A549 (cell line): ENCODE data around the gene CRACDL. TPM values are rescaled to one million over a fixed set of nuclear protein-coding genes. Genes with fewer than 3 reads are reported as not detected.

Experiments used
- ATAC-seq, 2 experiments: fragments of 200-7000 bp in 1 of 2; fragments of >200 bp in 1 of 2; cut with Nextera tagmentation in 1 of 2; cut with Tn5 transposase in 1 of 2; 3 replicates each; pipeline versions ENCODE4 v1.8.0 to v1.9.1; 2018 to 2020; ENCODE audit warnings: mild to moderate bottlenecking in 1 of 2, moderate library complexity in 1 of 2
- CTCF ChIA-PET: fragments of 300-600 bp; sonication (Branson Sonifier 250); formaldehyde crosslinking; extraction: SDS; loops from one replicate; lab custom pipeline; 2021; ENCODE audit warnings: antibody characterized with exemption, inconsistent platforms; lab: Yijun Ruan, JAX
- POLR2A ChIA-PET: fragments of 350-600 bp; formaldehyde crosslinking; extraction: SDS; loops from one replicate; lab custom pipeline; 2021; ENCODE audit warnings: antibody characterized with exemption, inconsistent platforms; lab: Yijun Ruan, JAX
- DNase-seq, 2 experiments: peaks; one replicate each; pipeline versions ENCODE4 v3.0.0 to v3.0.0-alpha.2; 2011 to 2016; ENCODE audit warnings: low read depth in 1 of 2, low spot score in 1 of 2
- FAIRE-seq: peaks from 2 replicates; lab custom pipeline; 2011; peaks lifted over from hg19 to GRCh38; lab: Jason Lieb, UNC
- H3K27ac ChIP-seq, 2 experiments: fragments of >200 bp; sonication (Bioruptor Twin); formaldehyde crosslinking; 3 replicates each; pipeline ENCODE4 v1.5.1; 2016 to 2017
- H3K4me1 ChIP-seq: fragments of >200 bp; sonication (Bioruptor Twin); formaldehyde crosslinking; 3 replicates; pipeline ENCODE4 v1.6.1; 2016
- H3K4me2 ChIP-seq: fragments of >200 bp; sonication (Bioruptor Twin); formaldehyde crosslinking; 3 replicates; pipeline ENCODE4 v1.6.1; 2016
- H3K4me3 ChIP-seq: fragments of >200 bp; sonication (Bioruptor Twin); formaldehyde crosslinking; 3 replicates; pipeline ENCODE4 v1.5.1; 2016
- H3K9me3 ChIP-seq: fragments of >200 bp; sonication (Bioruptor Twin); formaldehyde crosslinking; 3 replicates; pipeline ENCODE4 v1.6.1; 2016
- BCL3 ChIP-seq: fragments of >200 bp; sonication (Bioruptor Twin); formaldehyde crosslinking; IDR thresholded peaks from 3 replicates; pipeline ENCODE4 v1.6.1; 2016
- CBX2 ChIP-seq: fragments of 200-600 bp; sonication (generic); IDR thresholded peaks from 2 replicates; pipeline ENCODE4 v1.6.1; 2016; ENCODE audit warnings: low read depth, mild to moderate bottlenecking, borderline replicate concordance
- CBX8 ChIP-seq: fragments of 200-600 bp; sonication (generic); IDR thresholded peaks from 2 replicates; pipeline ENCODE4 v1.6.1; 2016
- CEBPB ChIP-seq, 2 experiments: fragments of >200 bp in 1 of 2; sonication (Bioruptor Twin) in 1 of 2; formaldehyde crosslinking in 1 of 2; IDR thresholded peaks; 2 replicates each; pipeline ENCODE4 v1.6.1; 2012 to 2016
- EHF ChIP-seq: fragments of 250-450 bp; sonication (Bioruptor Pico); IDR thresholded peaks from 2 replicates; pipeline ENCODE4 v1.5.0; 2020; ENCODE audit warnings: mild to moderate bottlenecking
- EHMT2 ChIP-seq: fragments of 200-600 bp; sonication (generic); IDR thresholded peaks from 2 replicates; pipeline ENCODE4 v1.6.1; 2016; ENCODE audit warnings: antibody characterized with exemption, low read depth, mild to moderate bottlenecking, moderate library complexity
- ESRRA ChIP-seq: fragments of 150-350 bp; IDR thresholded peaks from 2 replicates; pipeline ENCODE4 v1.6.1; 2014; ENCODE audit warnings: mild to moderate bottlenecking, low read length, borderline replicate concordance
- FOSL2 ChIP-seq, 2 experiments: fragments of 450-650 bp in 1 of 2; fragments of >200 bp in 1 of 2; sonication (Bioruptor Twin) in 1 of 2; formaldehyde crosslinking; IDR thresholded peaks; 2 replicates each; pipeline versions ENCODE4 v1.5.0 to v1.6.1; 2016 to 2020; ENCODE audit warnings: mild to moderate bottlenecking in 1 of 2, moderate library complexity in 1 of 2
- HES2 ChIP-seq: fragments of >200 bp; sonication (Bioruptor Twin); formaldehyde crosslinking; IDR thresholded peaks from 2 replicates; pipeline ENCODE4 v1.6.1; 2016
- HMGXB4 ChIP-seq: fragments of 250-450 bp; sonication (Bioruptor Pico); IDR thresholded peaks from 2 replicates; pipeline ENCODE4 v1.5.0; 2021; ENCODE audit warnings: mild to moderate bottlenecking, moderate library complexity, borderline replicate concordance
- HOXA7 ChIP-seq: fragments of 250-450 bp; sonication (Bioruptor Pico); IDR thresholded peaks from 2 replicates; pipeline ENCODE4 v1.5.0; 2020; ENCODE audit warnings: mild to moderate bottlenecking, moderate library complexity
- JUN ChIP-seq, 2 experiments: fragments of >200 bp; sonication (Bioruptor Twin); formaldehyde crosslinking; IDR thresholded peaks; 2 replicates in 1 of 2; 3 replicates in 1 of 2; pipeline ENCODE4 v1.6.1; 2016 to 2017
- KDM1A ChIP-seq: fragments of 200-600 bp; sonication (generic); IDR thresholded peaks from 2 replicates; pipeline ENCODE4 v1.6.1; 2016; ENCODE audit warnings: low read depth, mild to moderate bottlenecking
- KDM5A ChIP-seq: fragments of 200-600 bp; sonication (generic); IDR thresholded peaks from 2 replicates; pipeline ENCODE4 v1.6.1; 2016; ENCODE audit warnings: antibody characterized with exemption, mild to moderate bottlenecking
- MAFK ChIP-seq: fragments of 450-650 bp; IDR thresholded peaks from 2 replicates; pipeline ENCODE4 v1.6.1; 2014; ENCODE audit not compliant: partially characterized antibody
- MAZ ChIP-seq: fragments of 150-350 bp; IDR thresholded peaks from 2 replicates; pipeline ENCODE4 v1.6.1; 2014; ENCODE audit warnings: antibody characterized with exemption, low read depth, low read length, borderline replicate concordance
- MYC ChIP-seq: IDR thresholded peaks from 2 replicates; pipeline ENCODE4 v1.6.1; 2012; ENCODE audit warnings: mild to moderate bottlenecking, inconsistent platforms, low read length, improper control_type of control experiment, borderline replicate concordance
- NFE2L2 ChIP-seq: fragments of 150-350 bp; conservative IDR thresholded peaks from 2 replicates; pipeline ENCODE4 v1.6.1; 2014; ENCODE audit warnings: low read length
- NPAS2 ChIP-seq: fragments of 250-450 bp; sonication (Bioruptor Pico); IDR thresholded peaks from 2 replicates; pipeline ENCODE4 v1.8.0; 2022; ENCODE audit warnings: mild to moderate bottlenecking, moderate library complexity, borderline replicate concordance
- PBX3 ChIP-seq: IDR thresholded peaks from 2 replicates; pipeline ENCODE4 v1.6.1; 2012
- RAD21 ChIP-seq, 2 experiments: fragments of >200 bp in 1 of 2; sonication (Bioruptor Twin) in 1 of 2; formaldehyde crosslinking in 1 of 2; IDR thresholded peaks in 1 of 2; conservative IDR thresholded peaks in 1 of 2; 2 replicates in 1 of 2; 3 replicates in 1 of 2; pipeline ENCODE4 v1.6.1; 2012 to 2018; ENCODE audit warnings: inconsistent platforms in 1 of 2
- RFX5 ChIP-seq: fragments of 450-650 bp; IDR thresholded peaks from 2 replicates; pipeline ENCODE4 v1.7.1; 2014; ENCODE audit warnings: antibody characterized with exemption, mild to moderate bottlenecking, moderate library complexity
- SMC3 ChIP-seq: fragments of >200 bp; sonication (Bioruptor Twin); formaldehyde crosslinking; IDR thresholded peaks from 3 replicates; pipeline ENCODE4 v1.6.1; 2018; ENCODE audit warnings: inconsistent platforms
- ZC3H11A ChIP-seq: fragments of 450-650 bp; IDR thresholded peaks from 2 replicates; pipeline ENCODE4 v1.6.1; 2014; ENCODE audit warnings: antibody characterized with exemption, mild to moderate bottlenecking
- ZNF302 ChIP-seq: fragments of 250-450 bp; sonication (Bioruptor Pico); IDR thresholded peaks from 2 replicates; pipeline ENCODE4 v1.9.0; 2021; ENCODE audit warnings: inconsistent platforms, mild to moderate bottlenecking, moderate library complexity
- WGBS: methylation state at CpG from one replicate; pipeline ENCODE4 v1.1.6; 2017; ENCODE audit errors: missing lambda C conversion rate; 5-methylcytosine and 5-hydroxymethylcytosine counted together
- polyA plus RNA-seq, 4 experiments: library from polyadenylated mRNA; depleted of rRNA in 3 of 4; stranded (reverse); fragments of >200 nt; fragmentation: RNase III in 1 of 4; extraction: RNeasy Plus Mini Kit Qiagen cat#74134 plus additional on column Dnase treatment in 1 of 4; gene quantifications; 2 replicates in 3 of 4; 3 replicates in 1 of 4; pipeline ENCODE4 v1.2.3, GENCODE V29; 2011 to 2017

CRACDL gene
- polyA plus RNA-seq, 2 of the 4 experiments (the other 2 are of a cell fraction): 0.21 to 0.36 TPM

- no peak overlapping the region for H3K4me2 ChIP-seq
- DNase-seq: no peak
- POLR2A ChIA-PET: no interaction called here
- no peak for TF ChIP-seq MAFK
- no peak for TF ChIP-seq HMGXB4 (CRISPR knock-in tag)
- no peak for TF ChIP-seq KDM5A
- CTCF ChIA-PET: interaction anchor here (0.6 kb wide), 1 partner anchor 57 kb away, joined by 4 read pairs; no protein-coding TSS in a partner anchor
- H3K27ac ChIP-seq: no peak overlapping the region
- WGBS: 78% methylated on average over 9 of the region's 10 CpGs
- ATAC-seq: no peak
- H3K4me1 ChIP-seq: no peaks in the 10 kb centered on the region
- H3K9me3 ChIP-seq: no peaks in the 10 kb centered on the region
- no peak for FAIRE-seq
- H3K4me3 ChIP-seq: no peak overlapping the region
These were observed 42.1 kb downstream of the CRACDL start for GRCh38 chr2:98893911-98894321.

- Histone ChIP-seq H3K4me1 (no peaks in the 10 kb centered on the region), H3K4me2 (no peak overlapping the region), H3K27ac (no peak overlapping the region), H3K9me3 (no peaks in the 10 kb centered on the region), H3K4me3 (no peak overlapping the region)
- DNase-seq (no peak), ATAC-seq (no peak), FAIRE-seq (no peak)
- 60% methylated on average over 6 of the region's 6 CpGs for WGBS
- ChIA-PET POLR2A (no interaction called here), CTCF (no interaction called here)
- TF ChIP-seq MAZ (no peak), SMC3 (no peak), KDM1A (no peak), ESRRA (no peak), MYC (no peak), JUN (IDR thresholded peaks at IDR 0.05) (no peak), BCL3 (no peak), RAD21 (conservative IDR thresholded peaks at IDR 0.05 in 1 of 2, IDR thresholded peaks at IDR 0.05 in 1 of 2) (no peak), ZC3H11A (no peak), RFX5 (no peak), EHMT2 (no peak), CEBPB (IDR thresholded peaks at IDR 0.05) (no peak), HES2 (no peak), HOXA7 (no peak), CBX8 (no peak), ZNF302 (CRISPR knock-in tag) (no peak), NPAS2 (CRISPR knock-in tag) (no peak)
These were observed 43.2 kb downstream of the CRACDL start for GRCh38 chr2:98892871-98893270.

GRCh38 chr2:98891591-98891990, 44.4 kb downstream of the CRACDL start:
- TF ChIP-seq NFE2L2 (no peak), EHF (no peak), CBX2 (no peak), FOSL2 (IDR thresholded peaks at IDR 0.05) (no peak), FOSL2 (CRISPR knock-in tag; IDR thresholded peaks at IDR 0.05) (no peak), PBX3 (no peak)
- TF ChIP-seq, all 56 proteins: peak for 0
- no peak overlapping the region for H3K27ac ChIP-seq
- 70% methylated on average over 1 of the region's 1 CpG for WGBS
- FAIRE-seq (no peak), DNase-seq (no peak), ATAC-seq (no peak)
- CTCF ChIA-PET: no interaction called here
- no peak overlapping the region for H3K4me3 ChIP-seq
- no peaks in the 10 kb centered on the region for H3K4me1 ChIP-seq
- H3K9me3 ChIP-seq: 0 out of 3 replicates have a peak, but pooled peaks cover under 1% of the 10 kb centered on the region
- H3K4me2 ChIP-seq: no peak overlapping the region
- POLR2A ChIA-PET: no interaction called here
